ENCODE results near the gene SEC31A. TPM values are rescaled to one million over a fixed set of nuclear protein-coding genes. Genes with fewer than 3 reads are reported as not detected.

The SEC31A gene
- total and polyA plus RNA-seq, 2 of the 4 experiments (the other 2 are of a cell fraction), result 278 to 366 TPM

GRCh38 chr4:82811392-82811791 lies 79.6 kb downstream of the SEC31A start:
- no peak overlapping the region for H3K23ac ChIP-seq (ENCODE audit: low read depth, low read length)
- H2BK20ac ChIP-seq (ENCODE audit: low read depth, low read length), result no peak overlapping the region
- no peak overlapping the region for H2AFZ ChIP-seq (replicated peaks; ENCODE audit: low read length, poor library complexity)
- H3K9me3 ChIP-seq (ENCODE audit: control insufficient read depth, insufficient read depth, low read length), result no peaks in the 10 kb centered on the region
- no peak overlapping the region for H3K18ac ChIP-seq (ENCODE audit: low read depth, low read length)
- peaks cover 6% of the 10 kb centered on the region; the same call in 1 of the 2 replicates for H4K20me1 ChIP-seq (ENCODE audit: insufficient read depth, low read length)
- no peak overlapping the region for H3K14ac ChIP-seq (replicated peaks; ENCODE audit: low read depth, low read length)
- H3K9ac ChIP-seq (ENCODE audit: low read depth, low read length), result no peak overlapping the region
- TF ChIP-seq CHD1 (IDR thresholded peaks at IDR 0.05; ENCODE audit: low read depth, low read length), result no peak
- no peak for TF ChIP-seq MAZ (IDR thresholded peaks at IDR 0.05; ENCODE audit: borderline replicate concordance, low read depth, low read length)
- H4K5ac ChIP-seq (ENCODE audit: low read depth, low read length), result no peak overlapping the region
- ChIA-PET CTCF (no interaction called here), POLR2A (ENCODE audit: unreplicated experiment) (no interaction called here)
- no peak overlapping the region for H2AK9ac ChIP-seq (replicated peaks; ENCODE audit: low read depth, low read length, poor library complexity)
- H4K91ac ChIP-seq (ENCODE audit: insufficient read depth, low read depth, low read length), result no peak overlapping the region
- no peak overlapping the region for H3K56ac ChIP-seq (ENCODE audit: extremely low read depth, insufficient read depth, low read length)
- DNase-seq, result no peak
- H3K36me3 ChIP-seq (ENCODE audit: control insufficient read depth, insufficient read depth, low read length), result no peaks in the 10 kb centered on the region; the same call in 1 of the 2 replicates
- no peak overlapping the region for H2BK120ac ChIP-seq (ENCODE audit: low read depth, low read length)
- ATAC-seq (ENCODE audit: low read depth), result no peak
- H3K79me1 ChIP-seq (ENCODE audit: low read depth in 1 of 2, low read length in 2 of 2), result no peaks in the 10 kb centered on the region; a peak in 2 of 4 replicates
- no TSS peak for BruUV-seq (replicated peaks)
- no peaks in the 10 kb centered on the region for H3K27me3 ChIP-seq (ENCODE audit: control insufficient read depth, insufficient read depth, low read length)
- peaks cover 9% of the 10 kb centered on the region; the same call in 1 of the 2 replicates for H3K9me1 ChIP-seq (ENCODE audit: insufficient read depth, low read length)
- in situ Hi-C loops (cut with MboI; ENCODE audit: low sequenced_read_pairs) (no loop called here), intact Hi-C loops (cut with micrococcal nuclease) (no loop called here), dilution Hi-C loops (cut with HindIII; ENCODE audit: low sequenced_read_pairs, unreplicated experiment) (no loop called here)
- no peak overlapping the region for H4K8ac ChIP-seq (ENCODE audit: low read depth in 2 of 2, low read length in 2 of 2)
- no CpG with 5 or more reads among the region's 1 CpG for WGBS, 2 experiments (ENCODE audit: extremely low coverage in 2 of 2, insufficient read length in 1 of 2)
- H3K4me2 ChIP-seq (ENCODE audit: low read depth, low read length), result no peak overlapping the region
- no peak overlapping the region for H2AK5ac ChIP-seq (ENCODE audit: low read depth, low read length)
- H3K4me3 ChIP-seq (ENCODE audit: insufficient read depth, low read depth, low read length), result no peak overlapping the region
- no peak overlapping the region for H2BK15ac ChIP-seq (ENCODE audit: low read depth, low read length)
- no peak overlapping the region for H3K4ac ChIP-seq (ENCODE audit: low read depth, low read length)
- H3K27ac ChIP-seq (ENCODE audit: insufficient read depth, low read length), result no peak overlapping the region
- peaks cover 2% of the 10 kb centered on the region; the same call in 1 of the 2 replicates for H3K4me1 ChIP-seq (ENCODE audit: control insufficient read depth, insufficient read depth, low read length)
- no peak overlapping the region for H2BK5ac ChIP-seq (ENCODE audit: low read depth, low read length, poor library complexity, severe bottlenecking)

Measured in IMR-90 (cell line).